Keratinocyte (primary cell): ENCODE results near the gene RNASEH2B. TPM values are rescaled to one million over a fixed set of nuclear protein-coding genes. Genes with fewer than 3 reads are reported as not detected.

Experiments used
- DNase-seq: peaks from one replicate; pipeline ENCODE4 v3.0.0-alpha.2; 2011; ENCODE audit warnings: low read depth, missing footprints, low spot score
- FAIRE-seq: peaks from 2 replicates; lab custom pipeline; 2011; peaks lifted over from hg19 to GRCh38; lab: Jason Lieb, UNC
- H2AFZ ChIP-seq: 2 replicates; pipeline ENCODE4 v1.6.0; 2012; ENCODE audit warnings: low read length, control low read depth, inconsistent platforms; ENCODE audit not compliant: control insufficient read depth
- H3K27ac ChIP-seq: 2 replicates; pipeline ENCODE4 v1.5.1; 2011; ENCODE audit warnings: low read length; ENCODE audit not compliant: control insufficient read depth, insufficient read depth
- H3K27me3 ChIP-seq: 3 replicates; pipeline ENCODE4 v1.6.0; 2011; ENCODE audit warnings: low read length; ENCODE audit not compliant: control insufficient read depth, insufficient read depth; ENCODE audit errors: extremely low read depth
- H3K36me3 ChIP-seq, 2 experiments: 2 replicates in 1 of 2; 3 replicates in 1 of 2; pipeline ENCODE4 v1.5.1; 2011; ENCODE audit warnings: low read length in 2 of 2, mild to moderate bottlenecking in 1 of 2; ENCODE audit not compliant: control insufficient read depth in 2 of 2, insufficient read depth in 2 of 2; ENCODE audit errors: extremely low read depth in 1 of 2
- H3K4me1 ChIP-seq: 3 replicates; pipeline ENCODE4 v1.5.1; 2011; ENCODE audit warnings: low read length; ENCODE audit not compliant: control insufficient read depth, insufficient read depth; ENCODE audit errors: extremely low read depth
- H3K4me2 ChIP-seq: 3 replicates; pipeline ENCODE4 v1.6.0; 2011; ENCODE audit warnings: low read depth, low read length; ENCODE audit not compliant: control insufficient read depth, insufficient read depth; ENCODE audit errors: extremely low read depth
- H3K4me3 ChIP-seq, 3 experiments: fragments of 200-600 bp in 1 of 3; sonication (generic) in 1 of 3; 2 replicates in 2 of 3; 3 replicates in 1 of 3; pipeline ENCODE4 v1.5.1; 2011 to 2016; ENCODE audit warnings: low read length in 3 of 3, mild to moderate bottlenecking in 3 of 3, control low read depth in 2 of 3, inconsistent platforms in 1 of 3, low read depth in 1 of 3, mixed read lengths in 1 of 3, mixed run types in 1 of 3, moderate library complexity in 1 of 3; ENCODE audit not compliant: control insufficient read depth in 2 of 3, insufficient read depth in 2 of 3; ENCODE audit errors: extremely low read depth in 1 of 3
- H3K79me2 ChIP-seq: 2 replicates; pipeline ENCODE4 v1.6.0; 2012; ENCODE audit warnings: low read length; ENCODE audit not compliant: control insufficient read depth, insufficient read depth
- H3K9ac ChIP-seq: 3 replicates; pipeline ENCODE4 v1.6.0; 2011; ENCODE audit warnings: low read length; ENCODE audit not compliant: control insufficient read depth, insufficient read depth; ENCODE audit errors: extremely low read depth
- H3K9me1 ChIP-seq: 3 replicates; pipeline ENCODE4 v1.6.0; 2011; ENCODE audit warnings: low read length; ENCODE audit not compliant: control insufficient read depth, insufficient read depth; ENCODE audit errors: extremely low read depth
- H3K9me3 ChIP-seq: 2 replicates; pipeline ENCODE4 v1.5.1; 2012; ENCODE audit warnings: low read depth, low read length; ENCODE audit not compliant: control insufficient read depth
- H4K20me1 ChIP-seq: 3 replicates; pipeline ENCODE4 v1.6.0; 2011; ENCODE audit warnings: low read length; ENCODE audit not compliant: control insufficient read depth, insufficient read depth; ENCODE audit errors: extremely low read depth
- EZH2 ChIP-seq: IDR thresholded peaks from one replicate; pipeline ENCODE4 v1.6.1; 2012; ENCODE audit warnings: inconsistent platforms, mild to moderate bottlenecking, low read length, moderate library complexity
- dilution Hi-C: fragments of 300-500 bp; cut with MboI; formaldehyde crosslinking; loops from one replicate; pipeline ENCODE4 v1.7.0; 2020; ENCODE audit warnings: low sequenced_read_pairs; ENCODE audit not compliant: extremely low pct_ligation_motif_present
- polyA plus RNA-seq, 5 experiments: library from polyadenylated mRNA; depleted of rRNA in 3 of 5; stranded (reverse) in 3 of 5; stranded (forward) in 1 of 5; unstranded in 1 of 5; fragments of >200 nt; gene quantifications; 1 replicate in 1 of 5; 2 replicates in 3 of 5; 3 replicates in 1 of 5; pipeline versions ENCODE4 v1.2.1 to v1.2.3, GENCODE V29; 2011 to 2012; ENCODE audit warnings: missing spikeins in 2 of 5, low read depth in 1 of 5, low replicate concordance in 1 of 5
- TF ChIP-seq, protein P1 (sequence below), 3 experiments: IDR thresholded peaks in 1 of 3; conservative IDR thresholded peaks in 1 of 3; optimal IDR thresholded peaks in 1 of 3; 2 replicates in 2 of 3; 3 replicates in 1 of 3; pipeline versions ENCODE3 to v1.5.1; 2011; ENCODE audit warnings: low read length in 3 of 3, mild to moderate bottlenecking in 3 of 3, moderate library complexity in 2 of 3, control low read depth in 1 of 3, inconsistent platforms in 1 of 3; ENCODE audit not compliant: insufficient read depth in 2 of 3; ENCODE audit errors: extremely low read depth in 1 of 3

RNASEH2B gene
- polyA plus RNA-seq, 1 donor (not counting 4 experiments of a cell fraction or from before 2014, with no cell fraction given) = 26.1 TPM

DNA sequence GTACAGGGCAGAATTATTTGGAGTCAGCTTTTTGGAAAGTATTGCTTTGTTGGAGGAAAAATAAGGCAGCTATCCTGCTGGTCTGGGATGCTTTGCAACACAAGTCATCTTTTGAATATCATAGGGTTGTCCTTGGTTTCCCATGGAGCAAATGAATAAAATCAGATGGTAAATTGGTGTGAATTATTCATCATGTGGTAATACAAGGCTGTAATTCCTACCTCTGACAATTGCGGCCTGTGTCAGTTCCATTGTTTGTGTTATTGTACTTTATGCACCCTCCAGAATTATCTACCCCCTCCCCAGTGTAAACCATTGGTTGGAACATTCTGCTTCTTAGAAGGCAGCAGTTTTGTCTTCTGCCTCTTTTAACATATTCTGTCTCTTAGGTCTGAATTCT is 46.2 kb downstream of the RNASEH2B start:
- Histone ChIP-seq H2AFZ (no peak overlapping the region), H3K27me3 (no peaks in the 10 kb centered on the region), H3K79me2 (no peaks in the 10 kb centered on the region), H3K36me3 (no peaks in the 10 kb centered on the region), H3K27ac (no peak overlapping the region), H4K20me1 (no peaks in the 10 kb centered on the region), H3K4me1 (no peaks in the 10 kb centered on the region), H3K9ac (no peak overlapping the region), H3K9me1 (no peaks in the 10 kb centered on the region), H3K9me3 (no peaks in the 10 kb centered on the region), H3K4me2 (no peak overlapping the region), H3K4me3 (no peak overlapping the region)
- TF ChIP-seq EZH2 = no peak
- TF ChIP-seq, protein P1, sequence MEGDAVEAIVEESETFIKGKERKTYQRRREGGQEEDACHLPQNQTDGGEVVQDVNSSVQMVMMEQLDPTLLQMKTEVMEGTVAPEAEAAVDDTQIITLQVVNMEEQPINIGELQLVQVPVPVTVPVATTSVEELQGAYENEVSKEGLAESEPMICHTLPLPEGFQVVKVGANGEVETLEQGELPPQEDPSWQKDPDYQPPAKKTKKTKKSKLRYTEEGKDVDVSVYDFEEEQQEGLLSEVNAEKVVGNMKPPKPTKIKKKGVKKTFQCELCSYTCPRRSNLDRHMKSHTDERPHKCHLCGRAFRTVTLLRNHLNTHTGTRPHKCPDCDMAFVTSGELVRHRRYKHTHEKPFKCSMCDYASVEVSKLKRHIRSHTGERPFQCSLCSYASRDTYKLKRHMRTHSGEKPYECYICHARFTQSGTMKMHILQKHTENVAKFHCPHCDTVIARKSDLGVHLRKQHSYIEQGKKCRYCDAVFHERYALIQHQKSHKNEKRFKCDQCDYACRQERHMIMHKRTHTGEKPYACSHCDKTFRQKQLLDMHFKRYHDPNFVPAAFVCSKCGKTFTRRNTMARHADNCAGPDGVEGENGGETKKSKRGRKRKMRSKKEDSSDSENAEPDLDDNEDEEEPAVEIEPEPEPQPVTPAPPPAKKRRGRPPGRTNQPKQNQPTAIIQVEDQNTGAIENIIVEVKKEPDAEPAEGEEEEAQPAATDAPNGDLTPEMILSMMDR (optimal IDR thresholded peaks at IDR 0.05 in 1 of 3, IDR thresholded peaks at IDR 0.05 in 1 of 3, conservative IDR thresholded peaks at IDR 0.05 in 1 of 3; ENCODE audit: extremely low read depth in 1 of 3, insufficient read depth in 2 of 3, low read length in 3 of 3) = no peak
- dilution Hi-C loops = no loop called here
- FAIRE-seq = no peak
- DNase-seq = no peak

DNA sequence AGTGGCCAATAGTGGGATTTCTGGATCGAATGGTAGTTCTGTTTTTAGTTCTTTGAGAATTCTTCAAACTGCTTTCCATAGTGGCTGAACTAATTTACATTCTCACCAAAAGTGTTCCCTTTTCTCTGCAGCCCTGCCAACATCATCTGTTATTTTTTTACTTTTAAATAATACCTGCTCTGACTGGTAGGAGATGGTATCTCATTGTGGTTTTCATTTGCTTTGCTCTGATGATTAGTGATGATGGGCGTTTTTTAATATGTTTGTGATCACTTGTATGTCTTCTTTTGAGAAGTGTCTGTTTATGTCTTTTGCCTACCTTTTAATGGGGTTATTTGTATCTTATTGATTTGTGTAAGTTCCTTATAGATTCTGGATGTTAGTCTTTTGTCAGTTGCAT is 48.0 kb downstream of the RNASEH2B start:
- no peaks in the 10 kb centered on the region for H3K79me2 ChIP-seq
- no peaks in the 10 kb centered on the region for H3K4me1 ChIP-seq
- H3K27me3 ChIP-seq = no peaks in the 10 kb centered on the region
- H3K4me2 ChIP-seq = no peak overlapping the region
- TF ChIP-seq, protein P1 (optimal IDR thresholded peaks at IDR 0.05 in 1 of 3, IDR thresholded peaks at IDR 0.05 in 1 of 3, conservative IDR thresholded peaks at IDR 0.05 in 1 of 3; ENCODE audit: extremely low read depth in 1 of 3, insufficient read depth in 2 of 3, low read length in 3 of 3) = no peak
- no peak for TF ChIP-seq EZH2
- no peaks in the 10 kb centered on the region for H3K36me3 ChIP-seq
- H3K9ac ChIP-seq = no peak overlapping the region
- no peaks in the 10 kb centered on the region for H3K9me1 ChIP-seq
- FAIRE-seq (no peak), DNase-seq (no peak)
- H2AFZ ChIP-seq = no peak overlapping the region
- dilution Hi-C loops = no loop called here
- H4K20me1 ChIP-seq = no peaks in the 10 kb centered on the region
- H3K4me3 ChIP-seq = no peak overlapping the region
- H3K9me3 ChIP-seq = no peaks in the 10 kb centered on the region
- no peak overlapping the region for H3K27ac ChIP-seq
